HCEC 1CT (cell line): ENCODE measurements around the gene CD1B.
"Not testable (repeated sequence)": the region's sequence is repeated elsewhere in the genome, so short reads cannot be mapped to it uniquely, and the experiment has no call there.

Experiments used
- DNase-seq: peaks from one replicate; pipeline ENCODE4 v3.0.0-alpha.2; 2017

CD1B gene

DNA sequence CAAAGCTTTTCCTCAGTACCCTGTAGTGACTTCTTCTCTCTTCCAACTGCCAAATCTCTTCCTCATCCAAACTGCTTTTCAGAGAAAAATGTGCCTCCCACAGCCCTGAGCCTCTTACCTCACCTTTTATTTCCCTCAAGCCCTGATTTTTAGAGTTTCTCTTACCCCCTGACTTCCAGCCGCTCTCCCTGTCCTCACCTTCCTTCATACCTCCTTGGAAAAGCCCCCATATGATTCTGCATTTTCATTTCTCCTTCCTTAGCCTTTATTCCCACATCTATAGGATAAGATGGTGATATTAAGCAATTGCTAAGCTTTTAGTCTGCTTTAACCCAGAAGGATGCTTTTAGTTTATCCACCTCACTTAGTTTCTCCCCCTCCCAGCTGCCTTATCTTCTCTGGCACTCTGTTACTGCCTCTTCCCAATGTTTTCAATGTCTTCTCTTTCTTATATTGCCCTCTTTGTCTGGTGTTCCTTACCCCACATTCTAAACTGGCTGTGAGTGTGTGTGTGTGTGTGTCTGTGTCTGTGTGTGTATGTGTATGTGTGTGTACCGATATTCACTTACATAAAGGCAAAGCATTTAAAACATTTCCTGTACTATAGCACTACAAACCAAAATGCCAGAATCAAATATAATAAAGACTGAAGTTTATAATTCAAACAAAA lies at the start of gene CD1B:
Gene CD1B (minus strand): TSS at position 51 of the 670 bp plus-strand sequence. CDS start 108 bp downstream, outside the sequence.
- no peak for DNase-seq

DNA sequence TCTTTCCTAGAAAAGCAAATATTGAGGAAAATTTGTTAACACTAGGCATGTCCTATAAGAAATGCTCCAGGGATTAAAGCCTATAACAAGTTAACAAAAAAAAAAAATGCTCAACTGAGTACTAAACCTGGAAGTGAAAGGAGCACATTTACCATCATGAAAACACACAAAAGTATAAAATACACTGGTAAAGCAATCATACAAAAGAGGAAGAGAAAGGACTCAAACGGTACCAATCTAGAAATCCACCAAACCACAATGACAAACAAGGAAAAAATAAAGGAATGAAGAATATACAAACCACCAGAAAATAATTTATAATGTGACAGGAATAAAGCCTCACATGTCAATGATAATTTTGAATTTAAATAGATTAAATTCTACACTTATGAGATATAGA lies 43.5 kb upstream of the CD1B start:
- DNase-seq = no peak

DNA sequence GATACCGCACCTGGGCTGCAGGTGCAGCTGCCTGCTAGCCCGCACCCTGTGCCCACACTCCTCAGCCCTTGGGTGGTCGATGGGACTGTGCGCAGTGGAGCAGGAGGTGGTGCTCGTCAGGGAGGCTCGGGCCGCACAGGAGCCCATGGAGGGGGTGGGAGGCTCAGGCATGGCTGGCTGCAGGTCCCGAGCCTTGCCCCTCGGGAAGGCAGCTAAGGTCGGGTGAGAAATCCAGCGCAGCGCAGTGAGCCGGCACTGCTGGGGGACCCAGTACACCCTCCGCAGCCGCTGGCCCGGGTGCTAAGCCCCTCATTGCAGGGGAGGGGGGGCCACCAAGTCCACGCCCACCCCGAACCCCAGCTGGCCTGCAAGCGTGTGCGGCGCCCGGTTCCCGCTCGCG lies 42.8 kb upstream of the CD1B start:
- not testable (repeated sequence) for DNase-seq

DNA sequence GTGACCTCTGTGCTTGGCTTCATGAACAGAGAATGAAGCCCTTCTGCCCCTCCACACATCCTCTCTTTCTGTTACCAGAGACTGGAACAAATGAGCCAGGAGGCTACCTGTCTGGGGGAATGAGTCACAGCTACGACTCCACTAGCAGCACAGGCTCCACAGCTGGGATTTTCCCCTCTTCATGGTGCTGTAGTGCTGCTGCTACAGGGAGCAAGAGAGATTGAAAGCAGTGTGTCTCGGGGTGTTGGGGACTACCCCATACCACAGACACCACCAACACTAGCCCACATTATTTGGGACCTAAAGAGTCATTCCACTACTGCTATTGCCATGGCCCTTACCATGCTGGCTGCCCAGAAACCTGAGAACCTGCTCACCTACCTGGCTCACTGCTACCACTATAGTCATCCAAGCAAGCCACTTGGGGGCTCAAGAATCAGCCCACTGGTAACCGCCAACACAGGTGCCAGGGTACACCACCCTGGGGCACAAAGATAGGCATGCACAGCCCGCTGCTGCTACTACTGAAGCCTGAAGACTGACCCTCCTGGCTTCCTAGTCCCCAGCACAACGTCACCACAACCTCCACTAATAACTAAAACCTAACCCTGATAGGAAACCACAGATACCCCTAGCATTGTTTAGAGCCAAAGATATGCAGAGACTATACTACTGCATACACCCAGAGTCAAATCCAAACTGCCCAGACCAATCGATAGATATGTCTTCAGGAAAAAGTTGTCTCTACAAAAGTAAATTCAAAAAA lies 40.0 kb upstream of the CD1B start:
- no peak for DNase-seq

DNA sequence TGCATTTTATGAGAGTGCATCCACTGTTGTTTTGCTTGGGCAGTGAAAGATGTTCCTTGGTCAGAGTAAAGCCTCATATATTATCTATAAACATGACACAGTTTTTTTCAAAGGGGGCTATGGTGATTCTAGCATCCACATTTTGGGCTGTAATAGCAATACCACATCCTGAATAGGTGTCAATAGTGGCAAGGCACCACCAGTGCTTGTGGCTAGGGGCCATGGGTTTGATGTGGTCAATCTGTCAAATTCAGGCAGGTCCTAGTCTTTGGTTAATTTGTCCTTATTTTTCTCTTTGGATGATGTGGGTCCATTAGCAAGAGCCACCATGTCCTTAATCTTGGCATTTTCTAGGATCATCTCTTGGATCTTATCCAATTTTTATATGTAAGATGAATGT lies 35.5 kb upstream of the CD1B start:
- DNase-seq = no peak

DNA sequence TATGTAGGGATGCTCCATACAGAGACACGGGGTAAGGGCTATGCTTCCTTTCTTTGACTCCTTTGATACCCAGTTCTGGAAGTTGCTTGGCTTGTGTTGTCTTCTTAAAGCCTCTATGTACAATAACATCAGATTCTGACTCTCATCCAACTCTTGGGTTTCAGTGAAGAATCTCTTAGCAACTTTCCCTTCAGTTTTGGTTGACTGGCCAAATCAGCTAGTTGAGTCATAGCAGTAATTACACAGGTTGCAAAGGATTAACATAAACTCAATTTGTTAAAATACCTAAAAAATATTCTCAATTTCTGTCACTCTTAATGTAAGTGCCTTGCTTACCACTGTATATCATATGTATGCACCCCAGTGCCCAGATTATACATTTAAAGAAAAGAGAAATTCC lies 31.6 kb upstream of the CD1B start:
- DNase-seq = no peak

DNA sequence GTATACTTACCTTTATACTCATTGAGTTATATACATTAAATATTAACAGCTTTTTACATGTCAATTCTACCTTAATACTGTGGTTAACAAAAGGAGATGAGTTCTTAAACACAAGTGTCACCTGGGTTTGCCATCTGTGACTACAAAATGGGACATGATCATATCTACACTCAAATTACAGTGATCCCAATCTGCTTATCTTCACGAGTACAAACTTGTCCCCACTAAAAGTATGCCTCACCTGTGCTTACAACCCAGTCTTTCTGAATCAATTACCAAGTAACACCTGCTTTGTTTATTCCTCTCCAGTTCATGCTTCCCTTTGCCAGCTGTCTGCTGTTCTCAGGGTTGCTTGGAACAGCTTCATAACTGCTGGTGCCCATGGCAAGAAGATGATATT lies 31.2 kb upstream of the CD1B start:
- no peak for DNase-seq

DNA sequence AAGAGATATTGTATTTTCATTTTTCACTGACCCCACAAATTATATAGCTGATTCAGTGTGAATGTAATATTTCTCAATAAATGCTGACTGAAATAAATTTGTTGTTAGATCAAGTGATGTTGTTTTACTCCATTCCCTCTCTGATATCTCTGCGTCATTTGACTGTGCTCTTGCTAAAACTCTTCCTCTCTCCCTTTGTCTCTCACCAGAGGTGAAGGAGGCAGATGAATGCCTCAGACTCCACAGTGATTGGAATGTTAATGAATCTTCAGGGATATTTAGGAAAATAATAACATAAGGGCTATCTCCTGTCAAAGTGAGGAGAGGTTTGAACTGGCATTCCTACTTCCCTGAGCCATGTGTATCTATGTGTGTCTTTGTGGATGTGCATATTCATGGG lies 26.1 kb upstream of the CD1B start:
- DNase-seq = no peak

DNA sequence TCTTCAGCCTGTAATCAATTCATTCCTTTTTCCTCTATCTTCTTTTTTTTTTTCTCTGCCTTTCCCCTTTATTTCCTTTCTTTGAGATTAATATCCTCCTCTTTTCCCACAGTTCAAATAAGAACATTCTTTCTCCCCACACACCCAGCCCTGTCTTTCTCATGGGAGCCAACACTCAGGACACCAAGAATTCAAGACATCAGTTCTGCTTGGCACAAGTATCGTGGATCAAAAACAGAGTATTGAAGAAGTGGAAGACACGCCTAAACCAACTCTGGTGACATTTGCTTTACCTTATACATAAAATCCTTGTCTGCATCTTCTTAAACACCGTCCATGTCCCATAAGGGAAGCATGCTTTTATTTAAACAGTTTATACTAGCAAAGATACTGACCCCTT lies 25.3 kb upstream of the CD1B start:
- DNase-seq = no peak

DNA sequence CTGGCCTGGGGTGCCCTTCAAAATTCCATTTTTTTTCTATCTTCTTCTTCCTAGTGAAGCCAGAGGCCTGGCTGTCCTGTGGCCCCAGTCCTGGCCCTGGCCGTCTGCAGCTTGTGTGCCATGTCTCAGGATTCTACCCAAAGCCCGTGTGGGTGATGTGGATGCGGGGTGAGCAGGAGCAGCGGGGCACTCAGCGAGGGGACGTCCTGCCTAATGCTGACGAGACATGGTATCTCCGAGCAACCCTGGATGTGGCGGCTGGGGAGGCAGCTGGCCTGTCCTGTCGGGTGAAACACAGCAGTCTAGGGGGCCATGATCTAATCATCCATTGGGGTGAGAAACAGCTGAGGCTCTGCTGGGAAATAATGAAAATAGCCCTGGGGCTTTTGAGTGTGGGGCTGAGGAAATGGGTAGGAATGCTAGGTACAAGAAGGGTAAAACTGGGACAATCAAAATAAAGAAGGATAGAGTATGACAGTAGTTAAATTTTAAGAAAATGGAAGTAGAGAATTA lies 24.5 kb upstream of the CD1B start:
- no peak for DNase-seq

DNA sequence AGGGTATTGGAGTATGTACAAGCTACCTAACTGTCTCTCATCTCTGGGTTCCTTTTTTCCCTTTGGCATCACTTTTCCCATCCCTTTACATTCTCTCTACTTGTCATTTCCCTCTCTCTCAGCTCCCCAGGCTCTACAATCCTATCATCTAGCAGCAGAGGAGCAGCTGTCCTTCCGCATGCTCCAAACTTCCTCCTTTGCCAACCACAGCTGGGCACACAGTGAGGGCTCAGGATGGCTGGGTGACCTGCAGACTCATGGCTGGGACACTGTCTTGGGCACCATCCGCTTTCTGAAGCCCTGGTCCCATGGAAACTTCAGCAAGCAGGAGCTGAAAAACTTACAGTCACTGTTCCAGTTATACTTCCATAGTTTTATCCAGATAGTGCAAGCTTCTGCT lies 22.9 kb upstream of the CD1B start:
- no peak for DNase-seq

DNA sequence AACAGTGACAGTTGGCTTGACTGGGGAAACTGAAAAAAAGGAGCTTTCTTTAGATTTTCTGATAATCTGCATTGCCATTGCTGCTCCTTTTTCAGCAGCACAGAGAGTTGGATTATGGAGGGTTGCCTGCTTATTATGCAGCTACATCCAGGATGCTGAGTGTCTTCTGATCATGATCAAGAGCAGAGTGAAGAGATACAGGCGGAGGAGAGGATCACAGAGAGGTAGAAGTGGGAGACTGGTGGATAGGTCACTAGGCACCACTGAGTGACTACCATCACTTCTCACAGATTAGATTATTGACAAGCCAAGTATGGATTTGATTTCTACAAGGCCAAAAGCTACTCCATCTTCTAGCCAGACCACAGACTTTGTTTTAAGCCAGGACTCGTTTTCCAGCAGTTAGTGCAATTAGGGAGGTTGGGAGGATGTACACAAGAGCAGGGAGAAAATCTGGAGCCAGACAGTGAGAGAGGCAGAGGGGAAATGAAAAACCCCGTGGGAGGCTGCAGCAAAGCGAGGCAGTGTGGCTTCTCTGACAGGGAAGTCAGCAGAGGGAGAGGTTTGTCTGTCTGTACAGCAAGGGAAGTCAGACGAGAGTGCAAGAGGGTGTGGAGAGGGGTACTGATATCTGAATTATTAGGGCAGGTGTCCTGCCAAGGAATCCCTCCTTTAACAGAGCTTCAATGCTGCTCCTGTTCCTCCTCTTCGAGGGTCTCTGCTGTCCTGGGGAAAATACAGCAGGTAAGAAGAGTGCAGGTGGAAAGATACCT lies 22.2 kb upstream of the CD1B start, which contains the start of gene CD1E:
Gene CD1E (plus strand): TSS at position 592 of the 773 bp plus-strand sequence. CDS start 95 bp downstream, at position 687.
- no peak for DNase-seq

DNA sequence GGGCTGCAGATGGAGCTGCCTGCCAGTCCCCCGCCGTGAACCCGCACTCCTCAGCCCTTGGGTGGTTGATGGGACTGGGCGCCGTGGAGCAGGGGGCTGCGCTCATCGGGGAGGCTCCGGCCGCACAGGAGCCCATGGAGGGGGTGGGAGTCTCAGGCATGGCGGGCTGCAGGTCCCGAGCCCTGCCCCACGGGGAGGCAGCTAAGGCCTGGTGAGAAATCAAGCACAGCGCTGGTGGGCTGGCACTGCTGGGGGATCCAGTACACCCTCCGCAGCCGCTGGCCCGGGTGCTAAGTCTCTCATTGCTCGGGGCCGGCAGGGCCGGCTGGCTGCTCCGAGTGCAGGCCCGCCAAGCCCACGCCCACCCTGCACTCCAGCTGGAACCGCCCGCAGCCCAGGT lies 17.6 kb upstream of the CD1B start:
- not testable (repeated sequence) for DNase-seq

DNA sequence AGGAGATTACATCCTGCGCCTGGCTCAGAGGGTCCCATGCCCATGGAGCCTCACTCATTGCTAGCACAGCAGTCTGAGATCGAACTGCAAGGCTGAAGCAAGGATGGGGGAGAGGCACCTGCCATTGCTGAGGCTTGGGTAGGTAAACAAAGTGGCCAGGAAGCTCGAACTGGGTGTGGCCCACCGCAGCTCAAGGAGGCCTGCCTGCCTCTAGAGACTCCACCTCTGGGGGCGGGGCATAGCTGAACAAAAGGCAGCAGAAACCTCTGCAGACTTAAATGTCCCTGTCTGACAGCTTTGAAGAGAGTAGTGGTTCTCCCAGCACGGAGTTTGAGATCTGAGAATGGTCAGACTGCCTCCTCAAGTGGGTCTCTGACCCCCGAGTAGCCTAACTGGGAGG lies 5.1 kb upstream of the CD1B start:
- not testable (repeated sequence) for DNase-seq

DNA sequence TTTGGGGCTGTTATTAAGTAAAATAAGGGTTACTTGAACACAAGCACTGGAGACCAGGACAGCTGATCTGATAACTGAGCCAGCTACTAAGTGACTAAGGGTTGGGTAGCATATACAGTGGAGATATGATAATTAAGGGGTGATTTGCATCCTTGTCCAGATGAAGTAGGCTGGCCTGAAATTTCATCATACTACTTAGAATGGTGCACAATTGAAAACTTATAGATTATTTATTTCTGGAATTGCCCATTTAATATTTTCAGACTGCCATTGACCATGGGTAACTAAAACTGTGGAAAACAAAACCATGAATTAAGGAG lies 3.8 kb upstream of the CD1B start:
- no peak for DNase-seq

DNA sequence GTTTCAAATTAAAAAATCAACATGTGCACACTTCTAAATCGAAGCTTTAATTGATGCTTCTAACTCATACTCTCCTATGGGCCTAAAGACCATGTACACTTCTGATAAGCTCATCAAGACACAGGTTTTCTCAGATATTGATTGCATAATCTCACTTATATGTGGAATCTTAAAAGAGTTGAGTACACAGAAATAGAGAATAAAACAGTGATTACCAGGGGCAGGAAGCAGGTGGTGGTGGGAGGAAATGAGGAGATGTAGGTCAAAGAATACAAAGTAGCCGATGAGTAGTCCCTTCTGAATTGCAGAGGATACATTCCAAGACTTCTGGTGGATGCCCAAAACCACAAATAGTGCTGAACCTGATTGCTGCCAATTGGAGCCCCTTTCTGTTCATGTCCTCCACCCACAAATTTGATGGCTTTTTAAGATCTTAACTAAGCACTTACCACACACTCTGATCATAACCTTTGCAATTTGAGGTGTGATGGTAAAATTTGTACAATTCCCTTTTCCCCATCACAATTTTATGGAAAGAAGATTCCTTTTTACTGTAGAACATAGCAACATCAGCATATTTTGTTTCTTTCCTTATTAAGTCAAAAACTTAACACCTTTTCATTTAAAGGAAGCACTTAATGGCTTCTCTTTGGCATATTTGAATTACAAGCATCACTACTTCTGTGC lies 3.3 kb upstream of the CD1B start:
- DNase-seq = no peak

DNA sequence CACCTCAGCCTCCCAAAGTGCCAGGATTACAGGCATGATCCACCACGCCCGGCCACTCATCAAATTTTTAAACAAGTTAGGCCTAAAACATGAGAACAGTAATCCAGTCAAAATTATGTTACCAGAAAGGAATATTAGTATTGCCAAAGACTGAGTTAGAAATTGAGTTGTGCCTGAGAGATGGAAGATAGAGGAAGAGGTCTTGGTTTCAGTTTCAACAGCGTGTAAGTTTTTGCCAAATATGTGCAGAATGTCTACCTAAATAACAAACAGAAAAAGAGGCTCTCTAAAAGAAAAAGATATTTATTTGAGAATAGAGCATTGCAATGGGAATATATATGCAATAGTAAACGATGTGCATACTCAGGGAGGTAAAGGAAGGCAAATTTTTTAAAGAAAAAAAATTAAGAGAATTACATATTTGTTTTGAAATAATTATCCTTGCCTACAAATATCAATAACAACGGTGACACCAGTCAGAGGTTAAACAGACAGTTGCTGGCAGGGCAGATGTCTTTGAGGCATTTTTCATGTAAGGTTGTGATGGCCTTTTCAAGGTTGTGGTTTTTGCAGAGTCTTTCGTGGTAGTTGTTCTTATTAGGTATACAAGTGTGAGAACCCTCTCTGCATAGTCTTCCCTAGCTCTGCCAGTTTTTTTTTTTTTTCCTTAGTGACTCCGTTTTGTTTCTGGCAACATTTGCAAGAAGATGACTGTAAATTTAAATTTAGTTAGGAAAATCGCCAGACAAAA lies 2.2 kb upstream of the CD1B start:
- DNase-seq = no peak

DNA sequence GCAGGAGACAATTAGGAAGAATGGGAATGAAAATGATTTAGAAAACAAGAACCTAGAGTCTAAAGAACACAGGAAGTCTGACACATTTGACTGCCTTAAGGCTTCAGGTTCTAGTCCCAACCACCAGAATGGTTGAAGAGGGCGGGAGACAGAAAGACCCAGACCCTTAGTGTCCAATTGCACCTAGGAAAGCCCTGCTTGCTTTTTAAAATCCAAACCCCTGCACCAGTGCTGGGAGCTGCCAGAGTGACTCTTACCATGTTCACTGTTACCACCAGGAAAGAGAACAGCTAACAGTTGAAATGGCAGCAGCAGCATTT lies 265 bp downstream of the CD1B start:
- no peak for DNase-seq

DNA sequence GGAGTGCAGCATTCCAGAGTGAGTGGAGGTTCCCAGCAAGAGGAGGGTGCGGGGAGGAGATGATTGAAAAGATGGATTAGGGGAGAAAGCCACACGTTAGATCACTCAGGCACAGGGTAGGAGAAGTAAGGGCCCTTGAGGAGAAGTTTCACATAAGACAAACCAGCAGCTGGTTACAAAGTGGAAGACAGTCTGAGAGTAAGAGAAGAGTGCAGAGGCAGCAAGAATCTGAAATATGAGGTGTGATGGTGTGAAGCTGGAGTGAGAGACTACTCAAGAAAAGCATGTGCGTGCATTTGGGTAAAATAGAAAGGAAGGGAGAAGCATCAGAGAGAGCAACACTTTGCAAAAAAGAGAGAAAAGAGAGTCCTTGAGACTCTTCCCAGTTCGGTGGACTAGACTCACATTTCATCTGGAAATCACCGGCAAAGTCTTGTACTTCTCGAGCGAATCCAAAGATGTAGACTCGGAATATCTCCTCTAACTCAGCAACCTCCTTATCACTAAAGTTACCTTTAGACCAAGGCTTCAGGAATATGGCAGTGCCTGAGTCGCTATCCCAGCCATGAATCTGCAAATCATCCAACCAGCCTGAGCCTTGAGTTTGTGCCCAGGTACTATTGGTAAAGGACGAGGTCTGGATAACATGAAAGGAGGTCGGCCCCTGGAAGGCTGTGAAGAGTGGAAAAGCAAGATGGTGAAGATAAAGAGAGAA lies 783 bp downstream of the CD1B start:
- DNase-seq = no peak

DNA sequence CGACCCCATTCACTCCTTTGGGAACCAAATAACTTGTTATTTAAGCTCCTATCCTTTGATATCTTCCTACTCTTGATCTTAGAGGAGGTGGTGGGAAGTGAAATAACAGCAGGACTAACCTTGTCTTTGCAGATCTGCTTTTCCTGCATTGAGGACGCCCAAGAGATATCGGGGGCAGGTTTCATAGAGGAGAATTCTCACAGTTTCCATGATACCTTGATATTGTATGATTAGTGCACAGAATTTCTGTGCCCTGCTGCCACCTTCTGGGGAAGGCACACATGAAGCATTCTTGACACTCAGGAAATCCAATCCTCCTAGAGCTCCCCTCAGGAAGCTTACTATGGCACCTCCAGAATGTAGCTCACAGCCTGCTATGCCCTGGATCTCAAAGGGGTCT lies 1.6 kb downstream of the CD1B start:
- DNase-seq = no peak

DNA sequence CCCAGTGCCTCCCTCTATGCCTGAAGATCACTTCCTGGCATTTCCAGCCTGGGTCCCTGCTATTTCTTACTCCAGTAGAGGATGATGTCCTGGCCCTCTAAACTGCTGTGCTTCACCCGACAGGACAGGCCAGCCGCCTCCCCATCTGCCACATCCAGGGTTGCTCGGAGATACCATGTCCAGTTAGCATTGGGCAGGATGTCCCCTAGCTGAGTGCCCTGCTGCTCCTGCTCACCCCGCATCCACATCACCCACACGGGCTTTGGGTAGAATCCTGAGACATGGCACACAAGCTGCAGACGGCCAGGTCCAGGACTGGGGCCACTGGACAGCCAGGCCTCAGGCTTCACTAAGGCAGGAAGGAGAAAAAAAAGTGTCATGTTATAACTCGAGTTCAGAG lies 2.0 kb downstream of the CD1B start:
- DNase-seq = no peak

DNA sequence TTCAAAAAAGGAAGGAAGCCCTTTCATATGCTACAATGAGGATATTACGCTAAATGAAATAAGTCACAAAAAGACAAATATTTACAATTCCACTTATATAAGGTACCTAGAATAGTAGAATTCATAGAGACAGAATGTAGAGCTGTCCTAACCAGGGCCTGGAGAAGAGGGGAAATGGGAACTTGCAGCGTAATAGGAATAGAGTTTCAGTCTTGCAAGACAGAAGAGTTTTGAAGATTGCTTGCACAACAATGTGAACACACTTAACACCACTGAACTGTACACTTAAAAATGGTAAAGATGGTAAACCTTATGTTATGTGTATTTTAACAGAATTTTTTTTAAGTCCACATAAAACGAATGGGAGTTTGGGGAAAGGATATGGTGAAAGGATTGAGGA lies 2.9 kb downstream of the CD1B start:
- no peak for DNase-seq
